Dermis blood vessel endothelial cell (primary cell): ENCODE data around the gene NFKBIA. TPM values are rescaled to one million over a fixed set of nuclear protein-coding genes. Genes with fewer than 3 reads are reported as not detected.
"Not testable (repeated sequence)": the region's sequence is repeated elsewhere in the genome, so short reads cannot be mapped to it uniquely, and the experiment has no call there.

Experiments used
- DNase-seq: peaks from one replicate; pipeline ENCODE4 v3.0.0; 2010
- total RNA-seq: library from RNA; depleted of rRNA; stranded (reverse); fragments of >200 nt; gene quantifications from 2 replicates; pipeline ENCODE4 v1.2.3, GENCODE V29; 2014

The NFKBIA gene
- total RNA-seq, result 138 and 262 TPM in 2 replicates

GRCh38 chr14:35404449-35405303 lies at the start of gene NFKBIA:
Gene NFKBIA (minus strand): TSS chr14:35404749. CDS start chr14:35404644, 105 bp downstream.
- DNase-seq, result peak; percentile 91

GRCh38 chr14:35446450-35446849 lies 41.9 kb upstream of the NFKBIA start:
- no peak for DNase-seq

- DNase-seq, result no peak
These were observed 39.6 kb upstream of the NFKBIA start for GRCh38 chr14:35444104-35444503.

- no peak for DNase-seq
These were observed 36.6 kb upstream of the NFKBIA start for GRCh38 chr14:35441160-35441559.

- peak; percentile 27 for DNase-seq
These were observed 34.6 kb upstream of the NFKBIA start for GRCh38 chr14:35438910-35439713.

- not testable (repeated sequence) for DNase-seq
These were observed 33.9 kb upstream of the NFKBIA start for GRCh38 chr14:35438492-35438891.

GRCh38 chr14:35435177-35435576 lies 30.6 kb upstream of the NFKBIA start:
- no peak for DNase-seq

- DNase-seq, result no peak
These were observed 29.3 kb upstream of the NFKBIA start for GRCh38 chr14:35433826-35434225.

GRCh38 chr14:35430459-35431199 lies 26.1 kb upstream of the NFKBIA start:
- DNase-seq, result no peak

- DNase-seq, result no peak
These were observed 25.4 kb upstream of the NFKBIA start for GRCh38 chr14:35429951-35430350.

- DNase-seq, result no peak
These were observed 21.3 kb upstream of the NFKBIA start for GRCh38 chr14:35425850-35426249.

GRCh38 chr14:35423621-35424020 lies 19.1 kb upstream of the NFKBIA start:
- no peak for DNase-seq

- DNase-seq, result no peak
These were observed 15.7 kb upstream of the NFKBIA start for GRCh38 chr14:35420036-35420811.

GRCh38 chr14:35419429-35419841 lies 14.9 kb upstream of the NFKBIA start:
- DNase-seq, result peak; percentile 71

- DNase-seq, result no peak
These were observed 13.5 kb upstream of the NFKBIA start for GRCh38 chr14:35418093-35418492.

- no peak for DNase-seq
These were observed 11.7 kb upstream of the NFKBIA start for GRCh38 chr14:35416108-35416750.

- peak; percentile 90 for DNase-seq
These were observed 9.8 kb upstream of the NFKBIA start for GRCh38 chr14:35414365-35414764.

GRCh38 chr14:35412272-35413056 lies 7.9 kb upstream of the NFKBIA start:
- no peak for DNase-seq

- no peak for DNase-seq
These were observed 6.3 kb upstream of the NFKBIA start for GRCh38 chr14:35410858-35411257.

- DNase-seq, result no peak
These were observed 5.0 kb upstream of the NFKBIA start for GRCh38 chr14:35409595-35409994.

- no peak for DNase-seq
These were observed 3.5 kb upstream of the NFKBIA start for GRCh38 chr14:35408026-35408425.
